ENCODE data around the gene CPEB3. TPM values are rescaled to one million over a fixed set of nuclear protein-coding genes. Genes with fewer than 3 reads are reported as not detected.

CPEB3 gene
- polyA plus RNA-seq, 6 donors from 2014 or later, result 1.0 to 2.8 (median 2.4) TPM

DNA sequence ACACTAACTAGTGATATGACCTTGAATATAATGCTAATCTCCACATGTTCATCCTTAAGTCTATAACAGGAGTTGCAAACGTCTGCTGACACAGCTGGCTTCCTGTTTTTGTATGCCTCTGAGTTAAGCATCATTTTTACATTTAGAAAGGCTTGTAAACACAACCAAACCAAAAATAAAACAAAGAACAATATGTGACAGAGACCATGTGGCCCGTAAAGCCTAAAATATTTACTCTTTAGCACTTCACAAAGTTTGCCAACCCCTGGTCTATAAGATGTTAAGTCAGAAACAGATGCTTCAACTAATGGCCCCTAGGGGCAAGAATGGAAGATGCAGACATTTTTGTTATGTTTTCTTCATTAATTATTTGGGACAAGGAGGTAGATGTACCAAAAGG is 109.3 kb downstream of the CPEB3 start:
- ATAC-seq (ENCODE audit: low read depth in 2 of 2) (peak; percentile 41 to 42), DNase-seq (peak; percentile 2)
- H3K4me3 Mint-ChIP-seq, result no peak overlapping the region
- peaks cover 8 to 26% of the 10 kb centered on the region in 2 donors for H3K36me3 Mint-ChIP-seq
- no peaks in the 10 kb centered on the region for H3K9me3 Mint-ChIP-seq
- H3K27ac Mint-ChIP-seq, result peak overlapping the region in 1 of 6 donors; percentile 15
- no peaks in the 10 kb centered on the region for H3K27me3 Mint-ChIP-seq
- H3K4me1 Mint-ChIP-seq, result peaks cover 5 to 8% (median 7%) of the 10 kb centered on the region in 3 donors

GRCh38 chr10:92180399-92180798 is 110.5 kb downstream of the CPEB3 start:
- Mint-ChIP-seq H3K27ac (no peak overlapping the region), H3K9me3 (no peaks in the 10 kb centered on the region), H3K4me3 (no peak overlapping the region), H3K4me1 (peaks cover 5 to 8% (median 7%) of the 10 kb centered on the region in 3 donors), H3K27me3 (no peaks in the 10 kb centered on the region), H3K36me3 (peaks cover 8 to 26% of the 10 kb centered on the region in 2 donors)
- ATAC-seq (ENCODE audit: low read depth in 2 of 2) (no peak), DNase-seq (no peak)

- no peak for DNase-seq
Observed at GRCh38 chr10:92177546-92177945, 113.3 kb downstream of the CPEB3 start.

GRCh38 chr10:92175164-92175563 is 115.7 kb downstream of the CPEB3 start:
- peaks cover 9 to 21% of the 10 kb centered on the region in 2 donors for H3K36me3 Mint-ChIP-seq
- H3K27me3 Mint-ChIP-seq, result no peaks in the 10 kb centered on the region
- H3K4me1 Mint-ChIP-seq, result no peaks in the 10 kb centered on the region
- no peak overlapping the region for H3K4me3 Mint-ChIP-seq
- DNase-seq (no peak), ATAC-seq (ENCODE audit: low read depth in 2 of 2) (no peak)
- no peak overlapping the region for H3K27ac Mint-ChIP-seq
- no peaks in the 10 kb centered on the region for H3K9me3 Mint-ChIP-seq

More at GRCh38 chr10:92177546-92177945, 113.3 kb downstream of the CPEB3 start:
- Mint-ChIP-seq H3K4me1 (peaks cover 5 to 8% (median 7%) of the 10 kb centered on the region in 3 donors), H3K27ac (no peak overlapping the region), H3K27me3 (no peaks in the 10 kb centered on the region), H3K9me3 (no peaks in the 10 kb centered on the region), H3K36me3 (peaks cover 8 to 21% of the 10 kb centered on the region in 2 donors), H3K4me3 (no peak overlapping the region)
- ATAC-seq (ENCODE audit: low read depth in 2 of 2), result no peak

DNA sequence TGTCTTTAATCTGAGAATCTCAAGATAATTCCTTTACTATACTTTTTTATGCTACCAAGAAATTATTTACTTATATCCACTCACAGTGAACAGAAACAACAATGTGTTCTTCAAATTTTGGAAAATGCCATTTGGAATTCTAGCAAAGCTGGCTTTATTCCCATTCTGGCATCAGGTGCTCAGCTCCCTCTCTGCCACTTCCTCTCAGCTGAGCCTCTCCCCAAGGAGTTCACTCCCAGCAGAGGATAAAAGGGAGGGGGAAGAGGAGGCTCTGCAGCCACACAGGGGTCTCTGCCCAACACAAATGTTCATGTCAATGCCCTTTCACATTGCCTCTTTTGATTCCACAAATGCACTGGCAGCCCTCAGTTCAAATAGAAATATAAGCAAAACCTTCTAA is 116.9 kb downstream of the CPEB3 start:
- no peak overlapping the region for H3K27ac Mint-ChIP-seq
- H3K27me3 Mint-ChIP-seq, result no peaks in the 10 kb centered on the region
- ATAC-seq (ENCODE audit: low read depth in 2 of 2), result no peak
- H3K36me3 Mint-ChIP-seq, result peaks cover 19 to 29% of the 10 kb centered on the region in 2 donors
- H3K9me3 Mint-ChIP-seq, result peaks cover 0 to 10% (median 3%) of the 10 kb centered on the region in 7 donors
- no peak overlapping the region for H3K4me3 Mint-ChIP-seq
- no peaks in the 10 kb centered on the region for H3K4me1 Mint-ChIP-seq
- DNase-seq, result no peak

GRCh38 chr10:92164036-92164696 is 126.7 kb downstream of the CPEB3 start:
- Mint-ChIP-seq H3K27me3 (no peaks in the 10 kb centered on the region), H3K4me3 (no peak overlapping the region), H3K4me1 (peaks cover 0 to 6% (median 5%) of the 10 kb centered on the region in 3 donors), H3K27ac (peak overlapping the region in 1 of 6 donors; percentile 52), H3K9me3 (peaks cover 0 to 28% (median 14%) of the 10 kb centered on the region in 7 donors), H3K36me3 (peaks cover 9 to 11% of the 10 kb centered on the region in 2 donors)
- DNase-seq (no peak), ATAC-seq (ENCODE audit: low read depth in 2 of 2) (no peak)

- Mint-ChIP-seq H3K36me3 (peaks cover 8 to 11% of the 10 kb centered on the region in 2 donors), H3K9me3 (peaks cover 0 to 18% (median 10%) of the 10 kb centered on the region in 7 donors), H3K27me3 (no peaks in the 10 kb centered on the region), H3K4me3 (no peak overlapping the region), H3K4me1 (peaks cover 0 to 11% (median 6%) of the 10 kb centered on the region in 3 donors), H3K27ac (peak overlapping the region in 1 of 6 donors; percentile 38)
- DNase-seq (no peak), ATAC-seq (ENCODE audit: low read depth in 2 of 2) (no peak)
Observed at GRCh38 chr10:92162541-92162940, 128.3 kb downstream of the CPEB3 start.

DNA sequence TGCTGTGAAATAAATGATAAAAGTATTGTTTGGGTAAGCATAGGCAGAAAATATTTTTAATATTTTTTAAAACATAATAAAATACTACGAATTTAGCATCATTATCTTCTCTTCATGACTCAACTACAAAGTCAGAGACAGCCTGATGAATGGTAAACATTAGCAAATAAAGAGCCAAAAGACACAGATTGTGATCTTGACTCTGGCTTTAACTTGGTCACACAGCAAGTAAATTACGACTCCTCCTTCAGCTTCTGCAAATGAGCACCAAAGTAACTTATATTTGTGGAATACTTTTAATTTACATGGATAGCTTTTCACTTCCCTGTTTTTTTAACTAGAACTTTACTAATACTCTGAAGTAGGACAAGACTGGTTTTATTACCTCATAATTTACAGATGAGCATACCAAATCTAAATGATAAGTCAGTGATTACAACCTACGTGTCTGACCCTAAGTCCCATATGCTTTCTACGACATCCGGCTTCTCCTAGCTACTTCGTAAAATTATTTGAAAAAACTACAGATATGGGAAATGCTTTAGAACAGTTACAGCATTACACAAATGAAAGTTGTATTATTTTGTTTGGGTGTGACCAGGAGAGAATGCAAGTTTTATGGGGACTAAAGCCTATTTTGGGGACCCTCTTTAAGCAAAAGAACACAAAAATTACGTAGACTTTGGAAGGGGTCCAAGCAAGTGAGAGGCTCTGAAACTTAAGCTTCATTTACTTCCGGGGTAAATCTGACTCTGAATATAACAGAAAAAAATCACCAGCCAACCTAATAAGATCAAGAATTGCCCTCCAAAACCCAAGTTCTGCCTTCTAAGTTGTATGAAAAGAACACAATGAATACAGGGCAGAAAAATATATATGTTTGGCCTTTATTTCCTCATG is 133.8 kb downstream of the CPEB3 start:
- Mint-ChIP-seq H3K9me3 (no peaks in the 10 kb centered on the region), H3K36me3 (peaks cover 0 to 4% of the 10 kb centered on the region in 2 donors), H3K27me3 (no peaks in the 10 kb centered on the region), H3K27ac (no peak overlapping the region), H3K4me3 (no peak overlapping the region), H3K4me1 (peaks cover 0 to 8% (median 0%) of the 10 kb centered on the region in 3 donors)
- DNase-seq, result no peak
- no peak for ATAC-seq (ENCODE audit: low read depth in 2 of 2)

DNA sequence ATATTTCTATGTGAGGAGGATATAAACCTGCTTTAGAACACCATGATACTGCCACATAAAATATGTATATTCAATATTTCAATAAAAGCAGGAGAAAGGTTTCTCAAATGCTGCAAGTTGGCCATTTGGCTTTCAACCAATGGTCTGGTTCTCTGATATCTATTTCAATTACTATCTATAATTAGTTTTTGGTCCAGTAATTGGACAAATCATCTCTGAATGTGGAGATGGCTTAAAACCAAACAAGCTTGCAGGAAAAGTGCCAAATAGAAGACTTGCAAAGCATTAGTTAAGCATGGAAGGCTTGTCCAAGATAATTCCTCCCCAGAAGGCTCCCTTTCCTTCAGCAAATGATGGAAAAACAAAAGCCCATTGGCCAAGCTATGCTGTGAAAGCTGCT is 140.1 kb downstream of the CPEB3 start:
- H3K27ac Mint-ChIP-seq, result no peak overlapping the region
- no peaks in the 10 kb centered on the region for H3K27me3 Mint-ChIP-seq
- H3K4me1 Mint-ChIP-seq, result peaks cover 19 to 28% (median 25%) of the 10 kb centered on the region in 3 donors
- no peak for DNase-seq
- no peaks in the 10 kb centered on the region for H3K9me3 Mint-ChIP-seq
- H3K4me3 Mint-ChIP-seq, result no peak overlapping the region
- peaks cover 0 to 4% of the 10 kb centered on the region in 2 donors for H3K36me3 Mint-ChIP-seq
- ATAC-seq (ENCODE audit: low read depth in 2 of 2), result no peak

- peaks cover 24 to 40% (median 40%) of the 10 kb centered on the region in 3 donors for H3K4me1 Mint-ChIP-seq
- no peaks in the 10 kb centered on the region for H3K27me3 Mint-ChIP-seq
- H3K27ac Mint-ChIP-seq, result no peak overlapping the region
- DNase-seq (no peak), ATAC-seq (ENCODE audit: low read depth in 2 of 2) (no peak)
- H3K9me3 Mint-ChIP-seq, result peaks cover 0 to 3% (median 0%) of the 10 kb centered on the region in 7 donors
- no peak overlapping the region for H3K4me3 Mint-ChIP-seq
- peaks cover 0 to under 1% of the 10 kb centered on the region in 2 donors for H3K36me3 Mint-ChIP-seq
Observed at GRCh38 chr10:92149261-92149660, 141.6 kb downstream of the CPEB3 start.

GRCh38 chr10:92146781-92147180 is 144.1 kb downstream of the CPEB3 start:
- Mint-ChIP-seq H3K4me1 (peaks cover 34 to 61% (median 60%) of the 10 kb centered on the region in 3 donors), H3K9me3 (peaks cover 0 to 3% (median 0%) of the 10 kb centered on the region in 7 donors), H3K4me3 (peak overlapping the region in 1 of 8 donors; percentile 37), H3K27me3 (no peaks in the 10 kb centered on the region), H3K36me3 (no peaks in the 10 kb centered on the region), H3K27ac (peak overlapping the region in 1 of 6 donors; percentile 79)
- DNase-seq, result no peak
- no peak for ATAC-seq (ENCODE audit: low read depth in 2 of 2)

- Mint-ChIP-seq H3K27ac (peak overlapping the region in 1 of 6 donors; percentile 49), H3K4me3 (no peak overlapping the region), H3K9me3 (peaks cover 0 to 3% (median 0%) of the 10 kb centered on the region in 7 donors), H3K4me1 (peaks cover 34 to 62% (median 61%) of the 10 kb centered on the region in 3 donors), H3K36me3 (no peaks in the 10 kb centered on the region), H3K27me3 (no peaks in the 10 kb centered on the region)
- DNase-seq (no peak), ATAC-seq (ENCODE audit: low read depth in 2 of 2) (no peak)
Observed at GRCh38 chr10:92146107-92146506, 144.8 kb downstream of the CPEB3 start.

GRCh38 chr10:92142949-92143348 is 147.9 kb downstream of the CPEB3 start:
- Mint-ChIP-seq H3K9me3 (peaks cover 0 to 5% (median 0%) of the 10 kb centered on the region in 7 donors), H3K27ac (peak overlapping the region; percentile 21 to 91 (median 82)), H3K4me1 (peaks cover 25 to 60% (median 54%) of the 10 kb centered on the region in 3 donors), H3K36me3 (no peaks in the 10 kb centered on the region), H3K4me3 (peak overlapping the region; percentile 72 to 87 (median 82)), H3K27me3 (no peaks in the 10 kb centered on the region)
- DNase-seq (peak; percentile 48), ATAC-seq (ENCODE audit: low read depth in 2 of 2) (peak; percentile 29 to 41)
